ENCODE data around the gene CDK6.

CDK6 gene

DNA sequence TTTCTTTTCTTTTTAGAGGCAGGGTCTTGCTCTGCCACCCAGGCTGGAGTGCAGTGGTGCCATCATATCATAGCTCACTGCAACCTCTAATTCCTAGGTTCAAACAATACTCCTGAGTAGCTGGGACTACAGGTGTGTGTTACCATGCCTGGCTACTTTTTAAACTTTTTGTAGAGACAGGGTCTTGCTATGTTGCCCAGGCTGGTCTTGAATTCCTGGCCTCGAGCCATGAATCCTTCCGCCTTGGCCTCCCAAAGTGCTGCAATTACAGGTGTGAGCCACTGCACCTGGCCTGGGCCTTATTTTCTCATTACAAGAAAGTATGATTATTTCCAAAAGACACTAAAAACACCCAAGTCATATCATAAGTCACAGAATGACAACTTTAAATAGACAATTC, 106.6 kb downstream of the CDK6 start:
- TF ChIP-seq, protein P1, sequence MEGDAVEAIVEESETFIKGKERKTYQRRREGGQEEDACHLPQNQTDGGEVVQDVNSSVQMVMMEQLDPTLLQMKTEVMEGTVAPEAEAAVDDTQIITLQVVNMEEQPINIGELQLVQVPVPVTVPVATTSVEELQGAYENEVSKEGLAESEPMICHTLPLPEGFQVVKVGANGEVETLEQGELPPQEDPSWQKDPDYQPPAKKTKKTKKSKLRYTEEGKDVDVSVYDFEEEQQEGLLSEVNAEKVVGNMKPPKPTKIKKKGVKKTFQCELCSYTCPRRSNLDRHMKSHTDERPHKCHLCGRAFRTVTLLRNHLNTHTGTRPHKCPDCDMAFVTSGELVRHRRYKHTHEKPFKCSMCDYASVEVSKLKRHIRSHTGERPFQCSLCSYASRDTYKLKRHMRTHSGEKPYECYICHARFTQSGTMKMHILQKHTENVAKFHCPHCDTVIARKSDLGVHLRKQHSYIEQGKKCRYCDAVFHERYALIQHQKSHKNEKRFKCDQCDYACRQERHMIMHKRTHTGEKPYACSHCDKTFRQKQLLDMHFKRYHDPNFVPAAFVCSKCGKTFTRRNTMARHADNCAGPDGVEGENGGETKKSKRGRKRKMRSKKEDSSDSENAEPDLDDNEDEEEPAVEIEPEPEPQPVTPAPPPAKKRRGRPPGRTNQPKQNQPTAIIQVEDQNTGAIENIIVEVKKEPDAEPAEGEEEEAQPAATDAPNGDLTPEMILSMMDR (conservative IDR thresholded peaks at IDR 0.05; ENCODE audit: low read depth, low read length) = no peak
- no peak for DNase-seq (ENCODE audit: low read depth)
- no peak overlapping the region for H3K4me3 ChIP-seq (ENCODE audit: low read length)

DNA sequence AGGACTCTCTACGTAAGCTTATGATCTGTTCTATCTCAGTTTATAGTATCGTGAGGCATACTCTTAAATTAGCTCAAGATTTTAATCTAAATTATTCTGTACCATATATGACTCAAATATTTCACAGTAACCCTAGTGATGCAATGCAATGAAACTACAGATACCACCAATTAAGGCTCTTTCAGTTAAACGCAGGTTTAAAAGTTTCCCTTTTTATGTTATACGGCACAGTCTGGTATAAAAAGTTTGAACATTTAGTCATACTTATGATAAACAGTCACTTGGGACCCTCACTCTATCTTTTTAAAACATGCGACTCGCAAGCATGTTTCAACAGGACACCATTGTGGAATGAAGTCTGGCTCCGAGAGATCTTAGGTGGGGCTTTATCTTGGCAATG, 107.2 kb downstream of the CDK6 start:
- TF ChIP-seq, protein P1 (conservative IDR thresholded peaks at IDR 0.05; ENCODE audit: low read depth, low read length) = no peak
- H3K4me3 ChIP-seq (ENCODE audit: low read length) = no peak overlapping the region
- no peak for DNase-seq (ENCODE audit: low read depth)

DNA sequence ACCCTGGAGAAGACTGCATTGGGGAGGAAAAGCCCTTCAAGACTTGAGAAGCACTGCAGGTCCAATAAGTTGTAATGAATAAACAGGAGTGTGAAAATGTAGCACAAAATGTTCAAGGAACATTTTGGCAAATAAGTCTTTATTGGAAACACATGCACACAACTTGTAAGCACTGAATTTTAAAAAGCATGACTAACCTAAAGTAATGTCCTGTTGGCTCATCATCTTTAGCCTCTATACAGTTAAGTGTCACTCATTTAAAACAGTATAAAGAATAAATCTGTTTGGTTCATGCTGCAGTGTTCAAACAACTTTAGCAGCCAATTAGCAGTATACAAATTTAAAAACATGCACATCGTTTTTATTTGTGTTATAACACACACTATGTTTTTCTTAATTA, 108.6 kb downstream of the CDK6 start:
- TF ChIP-seq, protein P1 (conservative IDR thresholded peaks at IDR 0.05; ENCODE audit: low read depth, low read length) = no peak
- DNase-seq (ENCODE audit: low read depth) = no peak
- no peak overlapping the region for H3K4me3 ChIP-seq (ENCODE audit: low read length)

DNA sequence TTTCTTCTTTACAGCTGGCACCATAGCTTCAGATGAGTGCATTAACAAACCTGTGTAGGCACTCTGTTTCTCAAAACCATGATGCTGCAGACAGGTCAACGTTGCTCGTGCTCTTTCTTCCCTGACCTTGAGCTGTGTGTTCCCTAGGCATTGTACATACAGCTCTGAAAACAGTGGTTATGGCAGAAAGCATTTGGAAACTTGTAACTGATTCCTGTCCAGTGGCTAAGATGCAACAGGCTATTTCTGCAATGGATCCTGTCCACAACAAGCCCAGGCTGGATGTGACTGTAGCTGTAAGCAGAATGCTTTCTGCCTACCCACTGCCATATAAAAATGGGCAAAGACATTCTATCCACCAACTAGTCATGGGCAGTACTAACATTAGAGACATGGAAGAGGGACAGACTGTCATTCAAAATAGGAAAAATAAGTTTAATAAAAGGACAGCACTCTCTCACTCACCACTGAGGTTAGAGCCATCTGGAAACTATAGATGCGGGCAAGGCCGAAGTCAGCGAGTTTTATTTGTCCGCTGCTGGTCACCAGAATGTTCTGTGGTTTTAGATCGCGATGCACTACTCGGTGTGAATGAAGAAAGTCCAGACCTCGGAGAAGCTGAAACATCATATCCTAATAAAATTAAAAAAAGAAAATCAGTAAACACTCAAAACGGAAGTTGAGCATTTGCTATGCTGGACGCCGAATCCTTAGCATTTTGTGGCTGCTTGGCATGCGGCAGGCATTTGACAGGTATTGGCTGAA, 111.0 kb downstream of the CDK6 start:
- no peak for DNase-seq (ENCODE audit: low read depth)
- TF ChIP-seq, protein P1 (conservative IDR thresholded peaks at IDR 0.05; ENCODE audit: low read depth, low read length) = no peak
- no peak overlapping the region for H3K4me3 ChIP-seq (ENCODE audit: low read length)

DNA sequence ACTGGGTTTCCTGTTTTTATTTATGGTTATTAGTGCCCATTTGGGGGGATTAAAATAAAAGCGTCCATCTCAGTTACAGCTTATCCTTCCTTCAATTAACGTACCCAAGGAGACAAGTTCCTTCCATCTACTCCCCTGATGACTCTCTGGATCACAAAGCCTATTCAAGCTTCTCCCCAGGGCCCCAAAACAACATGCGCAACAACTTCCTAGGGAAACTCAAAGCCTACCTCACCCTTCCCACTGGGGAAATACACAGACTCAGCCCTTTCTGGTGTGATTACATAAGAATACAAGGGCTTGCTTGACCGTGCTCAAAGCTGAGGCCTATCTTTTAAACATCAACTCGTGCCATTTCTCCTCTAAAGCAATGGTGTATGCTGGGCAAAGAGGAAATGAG, 112.4 kb downstream of the CDK6 start:
- no peak for DNase-seq (ENCODE audit: low read depth)
- no peak overlapping the region for H3K4me3 ChIP-seq (ENCODE audit: low read length)
- TF ChIP-seq, protein P1 (conservative IDR thresholded peaks at IDR 0.05; ENCODE audit: low read depth, low read length) = no peak

DNA sequence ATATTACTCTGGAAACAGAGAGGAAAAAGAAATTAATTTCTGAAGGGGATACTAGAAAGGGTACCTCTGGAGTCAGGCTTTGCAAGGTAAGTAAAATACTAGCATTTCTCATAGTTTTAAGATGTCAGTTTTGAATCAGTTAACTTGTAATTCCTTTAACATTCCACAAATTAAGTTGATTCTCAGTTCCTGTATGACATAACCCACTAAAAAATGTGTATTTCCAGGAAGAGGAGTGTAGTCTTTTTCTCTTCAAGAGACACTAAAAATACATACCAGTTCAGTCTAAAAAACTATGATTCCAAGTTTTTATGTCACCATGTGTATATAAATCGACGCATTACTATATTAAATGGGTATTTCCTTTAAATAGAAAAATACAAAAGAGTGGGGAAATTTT, 113.2 kb downstream of the CDK6 start:
- TF ChIP-seq, protein P1 (conservative IDR thresholded peaks at IDR 0.05; ENCODE audit: low read depth, low read length) = no peak
- no peak for DNase-seq (ENCODE audit: low read depth)
- H3K4me3 ChIP-seq (ENCODE audit: low read length) = no peak overlapping the region

DNA sequence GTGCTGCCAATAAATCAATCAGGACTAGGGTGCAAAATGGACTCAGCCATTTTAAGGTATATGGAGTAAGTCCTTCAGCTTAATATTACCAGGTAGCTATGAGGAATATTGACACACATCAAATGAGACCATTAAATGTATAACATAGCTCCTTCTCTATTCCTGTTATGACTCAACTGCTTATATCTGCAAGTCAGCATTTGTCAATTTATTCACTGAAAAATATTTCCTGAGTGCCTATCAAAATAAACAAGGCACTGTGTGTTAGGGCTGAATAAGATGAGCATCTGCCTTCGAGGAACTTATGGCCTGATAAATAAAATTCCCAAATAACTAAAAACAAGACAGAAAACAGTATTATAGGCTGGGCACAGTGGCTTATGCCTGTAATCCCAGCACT, 113.8 kb downstream of the CDK6 start:
- TF ChIP-seq, protein P1 (conservative IDR thresholded peaks at IDR 0.05; ENCODE audit: low read depth, low read length) = no peak
- no peak overlapping the region for H3K4me3 ChIP-seq (ENCODE audit: low read length)
- no peak for DNase-seq (ENCODE audit: low read depth)

All from retinal pigment epithelial cell (primary cell).